Esophagus muscularis mucosa (tissue), 3 donors: Measurements from ENCODE around the gene MANEAL.

Experiments
- POLR2A ChIP-seq: fragments of 450-650 bp; IDR thresholded peaks from one replicate; pipeline ENCODE4 v1.6.1; 2017; ENCODE audit warnings: antibody characterized with exemption, moderate library complexity, mild to moderate bottlenecking, low read depth
- POLR2AphosphoS5 ChIP-seq, 2 donors: sonication (generic); formaldehyde crosslinking; IDR thresholded peaks; one replicate each; pipeline ENCODE4 v1.6.1; 2017; ENCODE audit warnings: antibody characterized with exemption in 2 of 2
- TF ChIP-seq, protein P1 (sequence below), 3 experiments: fragments of 200-600 bp in 2 of 3; fragments of 450-650 bp in 1 of 3; sonication (generic) in 2 of 3; IDR thresholded peaks; one replicate each; pipeline ENCODE4 v1.5.1; 2017 to 2019; ENCODE audit warnings: antibody characterized with exemption in 3 of 3, mild to moderate bottlenecking in 2 of 3, moderate library complexity in 1 of 3

DNA sequence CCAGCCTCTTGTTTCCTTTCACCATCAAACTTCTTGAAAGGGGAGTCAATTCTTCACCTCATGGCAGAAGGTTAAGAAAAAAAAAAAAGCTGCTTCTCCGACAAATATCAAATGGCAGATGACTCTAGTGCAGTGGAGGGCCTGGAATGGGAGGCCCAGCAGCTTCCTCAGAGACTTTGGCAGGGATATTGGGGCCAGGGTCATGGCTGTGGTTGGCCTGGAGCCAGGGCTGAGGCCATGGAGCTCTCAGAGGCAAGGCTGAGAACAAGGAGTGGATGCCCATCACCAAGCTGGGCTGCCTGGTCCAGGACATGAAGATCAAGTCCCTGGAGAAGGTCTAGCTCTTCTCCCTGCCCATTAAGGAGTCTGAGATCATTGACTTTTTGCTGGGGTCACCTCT, 47.1 kb downstream of the MANEAL start:
- TF ChIP-seq, protein P1, sequence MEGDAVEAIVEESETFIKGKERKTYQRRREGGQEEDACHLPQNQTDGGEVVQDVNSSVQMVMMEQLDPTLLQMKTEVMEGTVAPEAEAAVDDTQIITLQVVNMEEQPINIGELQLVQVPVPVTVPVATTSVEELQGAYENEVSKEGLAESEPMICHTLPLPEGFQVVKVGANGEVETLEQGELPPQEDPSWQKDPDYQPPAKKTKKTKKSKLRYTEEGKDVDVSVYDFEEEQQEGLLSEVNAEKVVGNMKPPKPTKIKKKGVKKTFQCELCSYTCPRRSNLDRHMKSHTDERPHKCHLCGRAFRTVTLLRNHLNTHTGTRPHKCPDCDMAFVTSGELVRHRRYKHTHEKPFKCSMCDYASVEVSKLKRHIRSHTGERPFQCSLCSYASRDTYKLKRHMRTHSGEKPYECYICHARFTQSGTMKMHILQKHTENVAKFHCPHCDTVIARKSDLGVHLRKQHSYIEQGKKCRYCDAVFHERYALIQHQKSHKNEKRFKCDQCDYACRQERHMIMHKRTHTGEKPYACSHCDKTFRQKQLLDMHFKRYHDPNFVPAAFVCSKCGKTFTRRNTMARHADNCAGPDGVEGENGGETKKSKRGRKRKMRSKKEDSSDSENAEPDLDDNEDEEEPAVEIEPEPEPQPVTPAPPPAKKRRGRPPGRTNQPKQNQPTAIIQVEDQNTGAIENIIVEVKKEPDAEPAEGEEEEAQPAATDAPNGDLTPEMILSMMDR (IDR thresholded peaks at IDR 0.05) = no peak
- TF ChIP-seq POLR2A (no peak), POLR2AphosphoS5 (IDR thresholded peaks at IDR 0.05) (no peak)
